ENCODE measurements around the gene ZDHHC7.

DNA sequence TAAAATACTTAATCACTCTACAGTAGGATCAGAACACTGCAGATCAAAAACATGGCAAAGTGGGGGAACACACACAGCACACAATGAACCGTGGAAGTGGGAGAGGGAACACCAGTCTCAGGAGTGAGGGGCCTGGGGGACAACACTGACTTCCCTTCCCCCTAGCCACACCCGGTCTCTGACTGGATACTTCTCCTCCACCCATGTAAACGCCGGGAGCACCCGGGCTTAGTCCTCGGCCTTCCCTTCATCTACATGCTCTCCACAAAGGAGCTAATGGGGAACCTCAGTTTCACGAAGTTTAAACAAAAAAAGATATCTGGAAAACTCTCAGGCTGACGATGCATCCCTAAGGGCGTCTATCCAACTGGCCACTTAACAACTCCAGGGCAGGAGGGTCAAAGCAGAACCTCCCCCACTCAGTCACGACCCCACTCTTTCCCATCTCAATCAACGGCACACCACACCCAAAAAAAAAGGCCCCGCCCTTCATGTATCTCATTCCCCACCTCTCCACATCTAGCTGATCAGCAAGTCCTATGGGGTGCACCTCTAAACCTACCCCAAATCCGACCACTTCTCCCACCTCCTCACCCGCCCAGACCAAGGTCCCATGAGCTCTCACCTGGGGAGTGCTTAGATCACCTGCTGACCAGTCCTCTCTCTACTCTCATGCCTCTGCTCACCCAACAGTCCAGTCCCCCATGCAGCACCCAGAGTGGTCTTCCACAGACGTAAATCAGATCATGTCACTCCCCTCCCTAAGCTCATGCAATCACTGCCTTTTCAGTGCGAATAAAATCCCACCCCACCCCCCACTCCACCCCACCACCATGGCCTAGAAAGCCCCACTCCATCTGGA is 7.4 kb downstream of the ZDHHC7 start:
- TF ChIP-seq, protein P1, sequence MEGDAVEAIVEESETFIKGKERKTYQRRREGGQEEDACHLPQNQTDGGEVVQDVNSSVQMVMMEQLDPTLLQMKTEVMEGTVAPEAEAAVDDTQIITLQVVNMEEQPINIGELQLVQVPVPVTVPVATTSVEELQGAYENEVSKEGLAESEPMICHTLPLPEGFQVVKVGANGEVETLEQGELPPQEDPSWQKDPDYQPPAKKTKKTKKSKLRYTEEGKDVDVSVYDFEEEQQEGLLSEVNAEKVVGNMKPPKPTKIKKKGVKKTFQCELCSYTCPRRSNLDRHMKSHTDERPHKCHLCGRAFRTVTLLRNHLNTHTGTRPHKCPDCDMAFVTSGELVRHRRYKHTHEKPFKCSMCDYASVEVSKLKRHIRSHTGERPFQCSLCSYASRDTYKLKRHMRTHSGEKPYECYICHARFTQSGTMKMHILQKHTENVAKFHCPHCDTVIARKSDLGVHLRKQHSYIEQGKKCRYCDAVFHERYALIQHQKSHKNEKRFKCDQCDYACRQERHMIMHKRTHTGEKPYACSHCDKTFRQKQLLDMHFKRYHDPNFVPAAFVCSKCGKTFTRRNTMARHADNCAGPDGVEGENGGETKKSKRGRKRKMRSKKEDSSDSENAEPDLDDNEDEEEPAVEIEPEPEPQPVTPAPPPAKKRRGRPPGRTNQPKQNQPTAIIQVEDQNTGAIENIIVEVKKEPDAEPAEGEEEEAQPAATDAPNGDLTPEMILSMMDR (IDR thresholded peaks at IDR 0.05) = no peak
- no peak for TF ChIP-seq ZFX (IDR thresholded peaks at IDR 0.05; ENCODE audit: borderline replicate concordance)
